ENCODE results near the gene PRR11.

DNA sequence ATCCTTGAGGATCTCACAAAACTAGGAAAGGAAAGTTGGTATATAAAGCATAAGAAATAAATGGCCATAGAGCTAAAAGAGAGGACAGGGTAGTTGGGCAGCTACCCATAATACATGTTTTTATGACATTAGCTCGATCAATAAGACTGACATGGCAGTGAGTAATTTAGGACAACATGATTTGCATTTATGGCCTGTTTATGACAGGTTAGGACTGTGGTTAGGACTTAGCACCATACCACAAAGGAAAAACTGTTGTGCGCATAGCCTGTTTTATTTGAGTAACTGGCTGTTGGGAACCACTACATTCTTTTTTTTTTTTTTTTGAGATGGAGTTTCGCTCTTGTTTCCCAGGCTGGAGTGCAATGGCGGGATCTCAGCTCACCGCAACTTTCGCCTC lies 30.9 kb upstream of the PRR11 start:
- TF ChIP-seq CTCF (conservative IDR thresholded peaks at IDR 0.05; ENCODE audit: low read depth, low read length) (no peak), EZH2 (IDR thresholded peaks at IDR 0.05; ENCODE audit: low read length, unreplicated experiment) (no peak)

Measured in PC-3 (cell line).